ENCODE measurements around the gene TRPC5OS. TPM values are rescaled to one million over a fixed set of nuclear protein-coding genes. Genes with fewer than 3 reads are reported as not detected.

TRPC5OS gene
- total RNA-seq, 1 experiment from 2014 or later = not detected

- TF ChIP-seq EZH2 (IDR thresholded peaks at IDR 0.05; ENCODE audit: borderline replicate concordance, low read depth, low read length, poor library complexity, severe bottlenecking) (no peak), CTCF (conservative IDR thresholded peaks at IDR 0.05; ENCODE audit: low read depth, low read length) (no peak)
- Histone ChIP-seq H3K4me1 (ENCODE audit: insufficient read depth, low read length, poor library complexity, severe bottlenecking) (no peaks in the 10 kb centered on the region), H3K9me3 (ENCODE audit: low read depth, low read length, poor library complexity, severe bottlenecking) (no peaks in the 10 kb centered on the region), H3K4me3 (ENCODE audit: low read depth, low read length, poor library complexity, severe bottlenecking) (no peak overlapping the region), H3K27me3 (replicated peaks; ENCODE audit: insufficient read depth, low read depth, low read length, poor library complexity) (no peaks in the 10 kb centered on the region), H3K27ac (ENCODE audit: low read depth, low read length, poor library complexity, severe bottlenecking) (no peak overlapping the region), H3K36me3 (ENCODE audit: insufficient read depth, low read length, poor library complexity, severe bottlenecking) (no peaks in the 10 kb centered on the region)
- BruUV-seq (replicated peaks) = no TSS peak
- peak; percentile 6 for DNase-seq (ENCODE audit: low spot score)
- CTCF ChIA-PET = interaction anchor here (0.7 kb wide), 2 partner anchors 127 to 773 kb away, joined by 3 to 7 read pairs; no protein-coding TSS in a partner anchor
- intact Hi-C loops (cut with micrococcal nuclease; ENCODE audit: unreplicated experiment) = loop anchor here (2.0 to 5.0 kb wide), 2 partner anchors 163 to 774 kb away; no protein-coding TSS in a partner anchor
- POLR2A ChIA-PET (ENCODE audit: low non-redundant PET) = no interaction called here
Measured at GRCh38 chrX:111868726-111869638, 7.0 kb upstream of the TRPC5OS start.

GRCh38 chrX:111869639-111870034, 6.3 kb upstream of the TRPC5OS start:
- Histone ChIP-seq H3K27ac (ENCODE audit: low read depth, low read length, poor library complexity, severe bottlenecking) (no peak overlapping the region), H3K27me3 (replicated peaks; ENCODE audit: insufficient read depth, low read depth, low read length, poor library complexity) (no peaks in the 10 kb centered on the region), H3K4me1 (ENCODE audit: insufficient read depth, low read length, poor library complexity, severe bottlenecking) (no peaks in the 10 kb centered on the region), H3K4me3 (ENCODE audit: low read depth, low read length, poor library complexity, severe bottlenecking) (no peak overlapping the region), H3K9me3 (ENCODE audit: low read depth, low read length, poor library complexity, severe bottlenecking) (no peaks in the 10 kb centered on the region), H3K36me3 (ENCODE audit: insufficient read depth, low read length, poor library complexity, severe bottlenecking) (no peaks in the 10 kb centered on the region)
- TF ChIP-seq EZH2 (IDR thresholded peaks at IDR 0.05; ENCODE audit: borderline replicate concordance, low read depth, low read length, poor library complexity, severe bottlenecking) (no peak), CTCF (conservative IDR thresholded peaks at IDR 0.05; ENCODE audit: low read depth, low read length) (peak; percentile 73)
- ChIA-PET CTCF (interaction anchor here (0.7 kb wide), 1 partner anchor 773 kb away, joined by 3 read pairs; no protein-coding TSS in a partner anchor), POLR2A (ENCODE audit: low non-redundant PET) (no interaction called here)
- peak; percentile 66 for DNase-seq (ENCODE audit: low spot score)
- intact Hi-C loops (cut with micrococcal nuclease; ENCODE audit: unreplicated experiment) = loop anchor here (2.0 to 5.0 kb wide), 3 partner anchors 163 to 773 kb away; no protein-coding TSS in a partner anchor
- BruUV-seq (replicated peaks) = no TSS peak

- TF ChIP-seq EZH2 (IDR thresholded peaks at IDR 0.05; ENCODE audit: borderline replicate concordance, low read depth, low read length, poor library complexity, severe bottlenecking) (no peak), CTCF (conservative IDR thresholded peaks at IDR 0.05; ENCODE audit: low read depth, low read length) (no peak)
- intact Hi-C loops (cut with micrococcal nuclease; ENCODE audit: unreplicated experiment) = loop anchor here (5.0 kb wide), 1 partner anchor 168 kb away; no protein-coding TSS in a partner anchor
- Histone ChIP-seq H3K4me3 (ENCODE audit: low read depth, low read length, poor library complexity, severe bottlenecking) (no peak overlapping the region), H3K36me3 (ENCODE audit: insufficient read depth, low read length, poor library complexity, severe bottlenecking) (no peaks in the 10 kb centered on the region), H3K9me3 (ENCODE audit: low read depth, low read length, poor library complexity, severe bottlenecking) (no peaks in the 10 kb centered on the region), H3K4me1 (ENCODE audit: insufficient read depth, low read length, poor library complexity, severe bottlenecking) (no peaks in the 10 kb centered on the region), H3K27me3 (replicated peaks; ENCODE audit: insufficient read depth, low read depth, low read length, poor library complexity) (peaks cover 16% of the 10 kb centered on the region), H3K27ac (ENCODE audit: low read depth, low read length, poor library complexity, severe bottlenecking) (no peak overlapping the region)
- BruUV-seq (replicated peaks) = no TSS peak
- POLR2A ChIA-PET (ENCODE audit: low non-redundant PET) = no interaction called here
- CTCF ChIA-PET = no interaction called here
- DNase-seq (ENCODE audit: low spot score) = peak; percentile 75
Measured at GRCh38 chrX:111874241-111874640, 1.7 kb upstream of the TRPC5OS start.
